ENCODE measurements around the gene LMTK2.

The LMTK2 gene

DNA sequence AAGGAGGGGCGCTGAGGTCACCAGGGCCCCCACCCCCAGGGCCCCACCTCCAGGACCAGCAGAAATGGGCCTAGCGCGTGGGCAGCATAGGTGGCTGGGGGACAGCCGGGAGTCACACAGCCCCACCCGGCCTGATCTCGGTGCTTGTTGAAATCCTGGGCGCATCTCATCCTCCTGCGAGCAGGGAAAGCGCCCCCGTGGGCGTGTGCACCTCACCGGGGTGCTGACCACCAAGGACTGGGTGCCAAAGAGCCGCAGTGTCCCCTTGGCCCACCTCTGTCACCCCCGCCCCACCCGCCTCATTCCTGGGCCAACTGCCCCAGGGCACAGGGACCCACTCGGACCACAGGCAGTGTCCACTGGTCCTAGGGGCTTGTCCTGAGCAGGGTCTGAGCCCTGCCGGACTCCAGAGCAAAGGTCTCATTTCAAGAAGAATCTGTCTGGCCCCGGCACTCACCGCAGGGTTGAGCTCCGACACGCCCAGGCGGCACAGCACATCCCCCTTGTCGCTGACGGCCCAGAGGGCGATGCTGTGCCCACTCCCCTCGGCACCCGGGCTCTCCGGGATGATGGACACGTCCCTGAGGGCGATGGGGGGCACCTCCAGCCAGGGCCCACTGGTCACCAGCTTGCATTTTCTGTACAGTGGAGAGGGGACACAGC lies 116.0 kb downstream of the LMTK2 start:
- DNase-seq = no peak

DNA sequence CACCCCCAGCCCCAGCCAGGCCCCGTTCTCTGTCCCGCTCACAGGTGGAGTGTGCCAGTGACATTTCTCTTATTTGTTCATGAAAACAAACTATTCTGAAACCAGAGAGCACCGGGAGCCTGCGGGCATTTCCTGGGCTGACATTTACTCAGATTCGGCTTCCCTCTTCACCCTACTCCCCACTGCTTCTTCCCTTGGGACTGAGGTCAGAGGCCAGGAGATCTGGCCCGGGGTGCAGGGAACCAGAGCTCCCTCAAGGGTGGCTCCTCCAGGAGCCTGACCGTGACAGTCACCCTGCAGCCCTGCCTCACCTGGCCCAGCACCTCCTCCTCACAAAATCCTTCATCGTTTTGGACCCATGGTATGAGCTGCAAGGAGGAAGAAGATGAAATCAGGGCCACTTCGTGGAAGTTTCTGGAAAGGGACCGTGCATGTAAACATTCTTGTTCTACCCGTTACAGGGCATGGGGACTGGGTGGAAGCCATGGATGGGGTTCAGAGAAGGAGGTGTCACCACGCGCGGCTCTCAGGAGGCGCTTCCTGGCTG lies 116.8 kb downstream of the LMTK2 start:
- no peak for DNase-seq

DNA sequence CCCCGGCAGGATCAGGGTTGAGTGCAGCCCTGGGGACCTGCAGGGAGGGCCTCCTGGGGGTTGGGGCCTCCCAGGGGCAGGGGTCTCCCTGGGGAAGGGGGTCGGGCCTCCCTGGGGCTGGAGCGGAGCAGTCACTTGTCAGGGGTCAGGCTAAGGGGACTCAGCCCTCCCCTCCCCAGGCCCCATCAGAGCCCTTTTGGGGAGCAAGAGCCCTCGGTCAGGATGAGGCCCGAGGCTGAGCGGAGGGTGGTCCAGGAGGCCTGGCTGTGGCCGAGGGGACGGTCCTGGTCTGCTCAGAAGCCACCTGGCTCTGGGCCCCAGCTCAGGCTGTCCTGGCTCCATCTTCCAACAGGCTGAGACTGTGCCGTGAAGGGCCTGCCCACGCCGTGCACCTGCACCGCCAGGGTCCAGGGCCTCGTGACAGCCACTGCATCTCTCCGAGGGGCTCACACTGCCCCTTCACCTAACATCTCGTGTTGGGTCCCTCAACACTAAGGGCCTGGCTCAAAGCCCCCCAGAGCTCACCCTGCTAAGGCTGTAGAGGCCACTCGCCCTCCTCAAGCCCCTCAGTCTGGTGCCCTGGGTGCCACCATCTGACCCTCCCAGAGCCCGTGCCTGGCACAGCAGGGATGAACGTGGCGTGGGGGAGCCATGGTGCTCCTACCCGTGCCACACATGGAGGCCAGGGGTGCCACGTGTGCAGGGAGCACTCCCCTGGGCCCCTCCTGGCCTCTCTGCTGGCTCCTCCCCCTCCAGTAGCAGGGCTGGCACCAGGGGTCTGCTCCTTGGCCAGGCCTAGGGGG lies 117.4 kb downstream of the LMTK2 start:
- DNase-seq = no peak

DNA sequence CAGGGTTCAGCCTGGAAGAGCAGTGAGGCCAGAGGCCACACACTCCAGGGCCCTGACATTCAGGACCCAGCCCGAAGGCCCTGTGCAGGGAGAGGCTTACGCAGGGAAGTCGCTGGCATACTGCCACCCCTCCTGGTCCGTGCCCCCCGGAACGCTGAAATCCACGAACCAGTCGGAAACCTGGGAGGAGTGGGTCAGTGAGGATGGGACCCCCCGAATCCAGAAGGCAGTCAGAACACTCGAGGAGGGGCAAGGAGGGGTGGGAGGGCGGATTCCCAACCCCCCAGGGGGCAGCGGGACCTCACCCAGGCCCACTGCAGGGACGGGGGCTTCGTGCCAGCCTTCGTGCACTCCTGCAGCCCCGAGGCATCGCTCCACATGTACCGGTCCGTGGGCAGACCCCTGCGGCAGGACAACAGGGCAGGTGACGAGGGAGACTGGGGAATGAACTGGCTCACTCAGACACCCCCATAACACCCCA lies 118.1 kb downstream of the LMTK2 start:
- DNase-seq = no peak

DNA sequence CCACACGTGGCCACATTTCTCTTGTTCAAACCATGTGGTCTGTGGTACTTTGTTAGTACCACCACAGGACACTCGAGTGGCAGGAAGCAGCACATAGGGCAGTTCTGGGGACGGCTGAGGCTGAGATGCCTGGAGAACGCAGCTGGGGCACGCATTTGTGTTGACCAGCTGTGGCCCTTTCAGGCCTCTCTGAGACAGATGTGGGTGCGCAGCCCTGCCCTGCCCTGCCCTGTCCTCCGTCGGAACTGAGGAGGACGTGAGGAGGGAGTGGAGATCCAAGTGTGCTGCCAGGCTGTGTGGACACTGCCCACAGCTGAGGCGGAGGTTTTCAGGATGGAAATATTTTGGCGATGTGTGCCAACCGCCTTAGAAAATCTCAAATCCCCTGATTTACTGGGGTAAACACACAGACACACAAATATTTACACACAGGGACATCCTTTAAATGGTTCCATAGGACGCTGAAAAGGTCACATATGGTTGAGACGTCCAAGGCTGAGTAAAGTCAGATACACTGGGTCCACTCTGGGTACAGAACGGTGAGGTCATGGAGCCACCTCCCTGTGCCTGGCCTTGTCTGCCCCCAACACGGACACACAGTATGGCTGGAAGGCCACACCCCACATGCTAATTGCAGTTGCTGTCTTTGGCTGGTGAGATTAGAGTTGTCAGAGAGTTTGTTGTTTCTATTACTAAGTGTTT lies 119.4 kb downstream of the LMTK2 start:
- DNase-seq = no peak

DNA sequence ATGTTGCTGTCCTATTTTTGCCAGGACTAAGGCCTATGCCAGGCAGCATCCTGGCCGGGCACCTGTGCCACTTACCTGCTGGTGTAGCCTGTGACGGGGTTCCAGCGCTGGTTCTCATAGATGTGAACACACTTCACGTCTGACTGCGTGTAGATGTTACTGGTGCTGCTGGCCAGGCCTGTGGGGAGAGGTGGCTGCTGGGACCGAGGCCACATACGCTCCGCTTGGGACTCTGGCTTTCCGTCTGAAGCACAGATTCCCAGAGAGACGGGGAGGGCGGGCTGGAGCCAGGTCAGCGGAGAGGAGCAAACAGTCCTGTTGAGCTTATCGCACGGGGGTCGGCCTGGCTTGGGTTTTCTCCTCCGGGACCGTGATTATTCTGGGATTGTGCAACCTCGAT lies 121.3 kb downstream of the LMTK2 start:
- no peak for DNase-seq

DNA sequence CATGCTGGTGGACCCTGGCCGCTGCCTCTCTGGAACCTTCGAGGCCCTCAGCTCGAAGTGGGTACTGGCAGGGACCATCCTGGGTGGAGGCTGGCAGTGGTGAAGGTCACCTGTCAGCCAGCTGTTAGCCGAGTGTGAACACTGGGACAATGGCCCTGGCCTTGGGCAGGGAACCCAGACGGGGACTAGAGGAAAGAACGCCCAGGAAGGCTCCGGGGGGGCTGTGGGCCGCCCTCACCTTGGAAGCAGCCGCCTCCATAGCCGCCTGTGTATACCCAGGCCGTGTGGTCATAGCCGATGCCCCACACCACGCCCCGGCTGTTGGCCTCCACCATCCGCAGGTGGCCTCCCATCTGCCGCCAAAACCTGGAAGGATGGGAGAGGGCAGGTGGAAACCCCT lies 122.1 kb downstream of the LMTK2 start:
- DNase-seq = no peak

DNA sequence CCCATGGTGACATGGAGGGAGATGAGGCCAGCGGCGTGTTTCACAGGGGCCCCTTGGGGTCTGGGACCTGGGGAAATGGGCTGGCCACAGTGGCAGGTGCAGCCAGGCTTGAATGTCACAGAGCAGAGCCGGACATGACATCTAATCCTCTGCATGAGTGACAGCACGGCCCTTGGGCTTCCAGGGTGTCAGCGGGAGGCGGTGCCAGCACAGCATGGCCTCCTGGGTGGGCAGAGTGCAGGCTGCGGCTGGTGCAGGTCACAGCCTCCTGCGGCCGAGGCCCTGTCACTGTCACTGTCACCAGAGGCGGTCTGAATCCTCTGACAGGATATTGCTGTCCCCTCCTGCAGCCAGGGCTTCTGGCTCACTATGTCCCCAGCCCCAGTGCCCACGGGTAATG lies 122.8 kb downstream of the LMTK2 start:
- DNase-seq = no peak

DNA sequence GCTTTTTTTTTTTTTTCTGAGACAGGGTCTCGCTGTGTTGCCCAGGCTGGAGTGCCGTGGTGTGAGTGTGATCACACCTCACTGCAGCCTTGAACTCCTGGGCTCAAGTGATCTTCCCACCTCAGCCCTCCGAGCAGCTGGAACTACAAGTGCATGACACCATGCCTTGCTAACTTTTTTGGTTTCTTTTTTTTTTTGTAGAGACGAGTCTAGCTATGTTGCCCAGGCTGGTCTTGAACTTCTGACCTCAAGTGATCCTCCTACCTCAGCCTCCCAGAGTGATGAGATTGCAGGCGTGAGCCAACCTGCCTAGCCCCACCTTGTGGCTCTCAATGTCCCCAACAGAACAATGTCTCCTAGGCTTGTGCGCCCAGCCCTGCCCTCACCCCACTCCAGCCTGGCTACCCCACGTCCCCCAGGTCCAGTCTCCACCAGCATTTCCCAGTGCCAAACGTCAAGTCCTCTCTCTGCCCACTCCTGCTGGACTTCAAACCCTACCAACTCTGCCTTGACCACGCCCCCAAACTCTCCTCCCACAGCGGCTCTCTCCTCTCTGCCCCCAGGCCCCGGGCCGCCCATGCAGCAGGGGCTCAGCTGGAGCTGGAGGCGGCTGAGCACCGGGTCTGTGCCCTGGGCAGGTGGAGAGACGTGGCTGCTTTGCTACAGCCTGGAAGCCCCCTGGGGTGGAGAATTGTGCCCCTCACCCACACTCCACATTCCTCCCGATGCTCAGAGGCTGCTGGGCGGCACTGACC lies 123.5 kb downstream of the LMTK2 start:
- no peak for DNase-seq

DNA sequence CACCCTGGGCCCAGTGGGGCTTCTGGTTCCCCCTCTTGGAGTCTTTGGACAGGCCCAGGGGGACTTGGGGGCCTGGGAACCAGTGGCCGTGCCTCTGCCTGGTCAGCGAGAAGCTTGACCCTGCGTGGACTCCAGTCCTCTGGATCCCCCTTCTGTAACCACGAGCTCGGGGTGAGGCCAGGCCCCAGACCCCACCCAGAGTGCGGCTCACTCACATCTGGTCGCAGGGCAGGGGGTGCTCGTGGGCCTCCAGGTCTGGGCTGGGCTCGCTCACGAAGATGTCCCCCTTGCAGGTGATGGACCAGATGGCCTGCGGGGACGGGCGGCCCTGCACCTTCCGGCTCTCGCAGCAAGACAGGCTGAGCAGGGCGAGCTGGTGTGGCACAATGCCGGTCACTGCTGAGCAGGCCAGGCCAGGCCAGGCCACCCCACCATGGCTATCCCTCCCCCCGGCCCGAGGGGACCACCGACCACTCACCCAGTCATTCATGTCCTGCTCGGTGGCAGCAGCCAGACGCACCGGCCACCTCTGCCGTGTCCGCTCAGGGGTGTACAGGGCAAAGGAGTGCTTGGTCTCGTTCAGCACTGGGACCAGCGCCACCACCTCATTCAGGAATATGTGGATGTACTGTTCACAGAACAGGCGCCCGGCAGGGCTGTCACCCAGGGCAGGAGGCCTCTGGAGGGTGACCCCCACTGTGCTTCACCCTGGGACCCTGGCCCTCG lies 124.2 kb downstream of the LMTK2 start:
- no peak for DNase-seq

DNA sequence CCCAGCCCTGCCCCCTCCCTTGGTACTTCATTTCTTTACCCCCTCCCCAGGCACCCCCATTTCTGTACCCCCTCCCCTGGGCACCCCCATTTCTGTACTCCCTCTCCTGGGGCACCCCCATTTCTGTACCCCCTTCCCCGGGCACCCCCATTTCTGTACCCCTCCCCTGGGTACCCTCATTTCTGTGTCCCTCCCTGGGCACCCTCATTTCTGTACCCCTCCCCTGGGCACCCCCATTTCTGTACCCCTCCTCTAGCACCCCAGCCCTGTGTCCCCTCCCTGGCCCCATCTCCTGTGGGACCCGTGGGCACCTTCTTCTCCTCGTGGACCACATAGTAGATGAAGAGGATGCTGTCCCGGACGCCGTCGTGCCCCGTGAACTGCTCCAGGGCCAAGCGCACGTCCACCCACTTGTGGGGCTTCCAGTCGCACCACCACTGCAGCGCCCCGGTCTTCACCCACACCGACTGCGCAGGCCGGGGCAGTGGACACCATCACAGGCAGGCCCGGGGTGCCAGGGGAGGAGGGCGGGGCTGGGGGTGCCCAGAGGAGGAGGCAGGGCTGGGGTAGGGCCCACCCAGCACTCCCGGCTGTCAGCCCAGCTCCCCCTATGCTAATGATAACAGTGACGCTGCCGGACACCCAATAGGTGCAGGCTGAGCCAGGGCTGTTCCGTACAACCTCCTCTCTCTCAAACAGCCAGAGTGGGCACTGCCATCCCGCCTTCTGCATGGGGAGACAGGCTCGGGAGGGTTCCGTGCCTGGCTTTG lies 125.0 kb downstream of the LMTK2 start:
- DNase-seq = no peak

DNA sequence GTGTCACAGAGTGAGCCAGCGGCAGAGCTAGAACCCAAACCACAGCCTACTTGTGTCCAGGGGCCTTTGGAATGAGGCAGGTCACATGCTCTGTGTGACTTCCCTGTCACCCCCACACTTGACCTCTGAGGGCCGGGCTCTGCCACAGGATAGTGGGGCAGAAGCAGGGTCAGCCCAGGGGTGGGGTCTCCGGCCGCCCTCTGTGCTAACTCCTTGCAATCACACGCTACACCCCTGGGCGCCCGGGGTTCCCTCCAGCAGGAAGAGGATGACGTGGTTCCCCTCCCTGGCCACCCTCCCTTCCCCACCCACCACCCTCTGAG lies 125.6 kb downstream of the LMTK2 start:
- no peak for DNase-seq

DNA sequence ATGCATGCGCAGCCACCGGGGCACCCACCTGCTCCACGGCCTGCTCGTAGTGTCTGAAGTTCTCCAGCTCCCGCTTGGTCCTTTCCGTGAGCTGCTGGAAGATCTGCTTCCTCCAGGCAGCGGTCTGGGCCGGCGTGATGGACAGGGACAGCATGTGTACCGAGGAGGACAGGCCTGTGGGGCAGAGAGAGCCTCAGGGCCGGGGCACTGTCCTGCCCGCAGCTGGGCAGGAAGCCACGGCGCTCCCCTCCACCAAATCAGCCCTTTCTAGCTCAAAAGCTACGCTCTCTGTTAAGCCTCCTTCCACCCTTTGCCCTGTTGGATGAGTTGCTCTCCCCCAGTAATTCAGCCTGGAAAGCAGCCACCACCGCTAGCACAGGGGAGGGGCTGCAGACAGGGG lies 126.1 kb downstream of the LMTK2 start:
- no peak for DNase-seq

DNA sequence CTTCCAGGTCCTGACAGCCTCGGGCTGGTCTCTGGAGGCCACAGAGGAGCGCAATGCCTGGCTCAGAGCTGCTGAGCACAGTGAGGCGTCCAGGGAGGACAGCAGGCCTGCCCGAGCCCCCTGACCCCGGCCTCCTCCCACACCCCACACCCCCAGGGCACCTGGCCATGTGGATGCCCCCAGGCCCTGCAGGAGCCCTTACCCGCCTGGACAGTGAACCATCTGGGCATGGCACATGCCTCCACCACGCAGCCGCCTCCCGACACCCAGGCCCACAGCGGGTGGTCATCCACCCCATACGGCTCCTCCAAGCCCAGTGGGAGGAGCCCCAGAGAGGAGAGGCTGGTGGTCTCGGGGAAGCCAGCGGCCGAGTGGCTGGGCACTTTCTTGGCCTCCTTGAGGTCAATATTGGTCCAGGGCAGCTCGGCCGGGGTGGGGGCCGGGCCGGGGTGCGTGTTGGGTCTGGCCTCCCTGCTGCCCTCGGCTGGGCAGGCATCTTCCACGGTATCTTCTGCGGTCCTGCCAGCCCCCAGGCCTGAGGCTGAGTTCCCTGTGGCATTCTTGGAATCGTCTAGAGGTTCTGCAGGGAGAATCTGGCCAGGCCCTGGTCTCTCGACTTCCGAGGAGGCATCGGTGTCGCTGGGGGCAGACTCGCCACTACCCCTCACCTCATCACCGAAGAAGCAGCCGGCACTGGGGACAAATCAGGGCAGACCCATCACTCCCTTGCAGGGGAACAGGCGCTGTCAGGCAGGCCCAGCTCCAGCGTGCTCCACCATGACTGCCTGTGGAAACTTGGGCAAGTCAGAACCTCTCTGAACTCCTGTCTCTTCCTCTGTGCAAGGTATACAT lies 126.8 kb downstream of the LMTK2 start:
- no peak for DNase-seq

DNA sequence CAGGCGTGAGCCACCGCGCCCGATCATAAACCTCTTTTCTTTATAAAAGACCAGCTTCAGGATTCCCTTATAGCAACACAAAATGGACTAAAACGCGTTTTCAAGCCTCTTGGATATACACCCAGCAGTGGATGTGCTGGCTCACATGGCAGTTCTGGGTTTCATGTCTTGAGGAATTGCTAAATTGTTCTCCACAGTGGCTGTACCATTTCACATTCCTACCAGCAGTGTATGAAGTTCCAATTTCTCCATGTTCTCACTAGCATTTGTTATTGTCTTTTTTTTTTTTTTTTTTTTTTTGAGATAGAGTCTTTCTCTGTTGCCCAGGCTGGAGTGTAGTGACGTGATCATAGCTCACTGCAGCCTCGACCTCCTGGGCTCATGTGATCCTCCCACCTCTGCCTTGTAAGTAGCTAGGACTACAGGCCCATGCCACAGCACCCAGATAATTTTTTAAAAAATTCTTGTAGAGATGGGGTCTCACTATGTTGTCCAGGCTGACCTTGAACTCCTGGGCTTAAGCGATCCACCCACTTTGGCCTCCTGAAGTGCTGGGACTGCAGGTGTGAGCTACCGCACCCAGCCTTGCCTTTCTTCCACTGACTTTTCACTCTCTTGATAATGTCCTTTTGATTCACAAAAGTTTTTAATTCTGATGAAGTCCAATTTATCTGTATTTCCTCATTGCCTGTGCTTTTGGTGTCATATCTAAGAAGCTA lies 127.9 kb downstream of the LMTK2 start:
- no peak for DNase-seq

DNA sequence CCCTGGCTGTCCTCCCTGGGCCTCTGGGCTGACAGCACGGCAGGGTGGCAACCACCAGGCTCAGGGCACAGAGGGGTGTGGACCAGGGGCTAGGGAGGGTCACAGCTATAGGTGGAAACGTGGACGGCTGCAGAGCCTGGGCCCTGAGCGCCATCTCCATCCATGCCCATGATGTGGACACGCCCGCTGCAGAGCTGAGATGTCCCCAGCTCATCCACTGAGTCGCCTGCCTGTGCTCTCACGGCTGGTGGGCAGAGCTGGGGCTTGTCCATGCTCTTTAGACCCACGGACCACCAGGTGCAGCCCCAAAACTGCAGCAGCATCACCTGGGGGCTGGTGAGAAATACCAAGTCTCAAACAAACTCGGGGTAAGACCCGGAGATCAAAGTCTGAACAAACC lies 129.2 kb downstream of the LMTK2 start:
- no peak for DNase-seq

DNA sequence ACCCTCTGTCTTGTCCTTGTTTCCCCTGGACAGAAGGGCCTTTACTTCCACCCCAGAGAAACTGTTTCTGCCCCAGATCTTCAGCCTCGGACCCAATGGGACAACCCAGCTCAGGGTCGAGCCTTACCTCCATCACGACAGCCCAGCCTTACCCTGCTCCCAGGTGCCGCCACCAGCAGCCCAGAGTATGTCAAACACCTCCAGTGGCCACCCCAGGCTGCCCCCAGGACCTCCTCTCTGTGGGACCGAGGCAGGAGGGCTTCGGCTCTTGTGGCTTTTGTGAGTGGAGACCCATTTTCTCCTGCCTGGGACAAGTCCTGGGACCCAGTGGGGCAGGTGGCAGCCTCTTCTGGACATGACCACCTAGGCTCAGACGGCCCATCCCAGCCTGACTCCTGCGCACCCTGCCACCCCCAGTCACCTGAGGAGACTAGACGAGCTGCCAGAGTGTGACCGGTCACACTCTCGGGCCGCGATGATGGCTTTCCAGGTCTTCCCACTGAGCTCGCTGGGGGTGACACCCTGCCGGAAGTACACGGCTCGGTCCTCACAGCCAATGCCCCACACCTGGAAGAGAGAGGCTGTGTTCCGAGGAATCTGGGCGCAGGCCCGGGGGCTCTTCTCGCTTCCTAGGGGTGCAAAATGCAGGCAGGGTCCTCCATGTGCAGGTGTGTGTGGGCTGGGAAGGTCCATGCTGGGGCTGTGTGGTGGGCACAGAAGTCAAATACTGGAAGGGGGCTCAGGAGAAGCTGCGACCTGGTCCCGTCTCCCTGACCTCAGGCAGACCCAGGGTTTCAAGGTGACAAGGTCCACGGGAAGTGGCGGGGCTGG lies 129.9 kb downstream of the LMTK2 start:
- no peak for DNase-seq

DNA sequence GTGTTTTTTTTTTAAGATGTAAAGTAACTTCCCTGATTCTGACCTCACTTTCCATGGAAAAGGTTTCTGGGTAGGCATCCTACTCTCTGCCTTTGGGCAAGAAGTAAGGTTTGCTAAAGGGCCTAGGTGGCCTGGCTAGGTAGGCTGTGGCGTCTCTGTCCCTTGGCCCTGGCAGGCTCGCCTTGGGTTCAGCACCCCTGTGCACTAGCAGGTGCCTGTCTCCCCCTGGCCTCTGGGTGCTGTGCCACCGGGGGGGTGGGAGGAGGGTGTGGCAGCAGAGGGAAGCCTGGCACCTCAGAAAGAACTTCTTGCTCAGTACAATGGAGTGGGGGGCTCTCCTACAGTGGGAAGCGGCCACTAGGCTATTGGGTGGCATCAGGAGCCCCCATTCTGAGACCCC lies 131.4 kb downstream of the LMTK2 start:
- DNase-seq = no peak

DNA sequence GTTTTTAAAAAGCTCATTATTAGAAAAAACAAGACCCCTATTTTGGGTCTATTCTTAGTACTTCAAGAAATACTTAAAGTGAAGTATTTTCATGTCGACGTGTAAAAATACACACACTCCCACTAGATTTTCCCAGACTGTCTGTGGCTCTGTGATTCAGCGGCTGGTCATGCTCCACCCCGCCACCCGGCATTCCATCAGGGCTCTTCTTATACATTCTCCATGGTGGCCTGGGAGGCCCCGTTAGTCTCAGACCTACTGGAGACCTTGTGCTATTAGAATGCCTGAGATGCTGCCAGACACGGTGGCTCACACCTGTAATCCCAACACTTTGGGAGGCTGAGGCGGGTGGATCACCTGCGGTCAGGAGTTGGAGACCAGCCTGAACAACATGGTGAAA lies 132.3 kb downstream of the LMTK2 start:
- no peak for DNase-seq

All from CD4-positive, alpha-beta T cell treated with Interleukin-10 for 1 hour (primary cell).